CD4-positive, CD25-positive, alpha-beta regulatory T cell (primary cell): ENCODE results near the gene MYO10. TPM values are rescaled to one million over a fixed set of nuclear protein-coding genes. Genes with fewer than 3 reads are reported as not detected.

Source experiments
- ATAC-seq, 2 donors: fragments of 150-1000 bp; cut with Tn5 transposase; one replicate each; pipeline ENCODE4 v1.10.0; 2021; ENCODE audit warnings: low read depth in 2 of 2, moderate number of reproducible peaks in 2 of 2, moderate library complexity in 1 of 2
- DNase-seq, 3 donors: peaks; one replicate each; pipeline versions ENCODE4 v3.0.0 to v3.0.0-alpha.2; 2012 to 2022; ENCODE audit warnings: mixed read lengths in 1 of 3
- H3K27ac ChIP-seq: one replicate; pipeline ENCODE4 v1.7.0; 2013; ENCODE audit warnings: mild to moderate bottlenecking, low read length; ENCODE audit not compliant: insufficient read depth, poor library complexity, severe bottlenecking
- H3K27me3 ChIP-seq: one replicate; pipeline ENCODE4 v1.7.0; 2013; ENCODE audit warnings: low read length; ENCODE audit not compliant: control insufficient read depth, insufficient read depth
- H3K36me3 ChIP-seq: one replicate; pipeline ENCODE4 v1.7.0; 2013; ENCODE audit warnings: mild to moderate bottlenecking, low read length, moderate library complexity; ENCODE audit not compliant: control insufficient read depth, insufficient read depth
- H3K4me1 ChIP-seq: 2 replicates; pipeline ENCODE4 v1.7.0; 2013; ENCODE audit warnings: mild to moderate bottlenecking, low read length; ENCODE audit not compliant: insufficient read depth, control insufficient read depth, poor library complexity, severe bottlenecking
- H3K4me3 ChIP-seq: one replicate; pipeline ENCODE4 v1.7.0; 2013; ENCODE audit warnings: low read depth, mild to moderate bottlenecking, low read length, moderate library complexity
- H3K9me3 ChIP-seq, 2 experiments: 1 replicate in 1 of 2; 2 replicates in 1 of 2; pipeline ENCODE4 v1.7.0; 2013; ENCODE audit warnings: low read length in 2 of 2, mild to moderate bottlenecking in 1 of 2, moderate library complexity in 1 of 2; ENCODE audit not compliant: control insufficient read depth in 2 of 2
- H3K27ac Mint-ChIP-seq, 3 donors: one replicate each; pipeline ENCODE4 v1.8.0; 2020 to 2022; ENCODE audit warnings: mild to moderate bottlenecking in 3 of 3, mixed read lengths in 3 of 3, moderate library complexity in 2 of 3
- H3K27me3 Mint-ChIP-seq: one replicate; pipeline ENCODE4 v1.8.0; 2022; ENCODE audit warnings: mild to moderate bottlenecking, mixed read lengths
- H3K36me3 Mint-ChIP-seq: one replicate; pipeline ENCODE4 v1.8.0; 2020; ENCODE audit warnings: mixed read lengths
- H3K4me1 Mint-ChIP-seq, 4 donors: one replicate each; pipeline ENCODE4 v1.8.0; 2020 to 2022; ENCODE audit warnings: mixed read lengths in 4 of 4, mild to moderate bottlenecking in 1 of 4
- H3K4me3 Mint-ChIP-seq, 4 donors: one replicate each; pipeline ENCODE4 v1.8.0; 2020 to 2022; ENCODE audit warnings: mild to moderate bottlenecking in 4 of 4, mixed read lengths in 4 of 4, moderate library complexity in 3 of 4
- H3K9me3 Mint-ChIP-seq, 7 donors: one replicate each; pipeline ENCODE4 v1.8.0; 2020 to 2022; ENCODE audit warnings: mixed read lengths in 7 of 7, mild to moderate bottlenecking in 3 of 7, moderate library complexity in 2 of 7
- polyA plus RNA-seq, 4 donors: library from polyadenylated mRNA; unstranded; fragments of 300-500 nt; fragmentation: Illumina TruSeq; gene quantifications; one replicate each; pipeline ENCODE4 v1.2.3, GENCODE V29; 2021
- total RNA-seq: library from RNA; stranded (reverse); gene quantifications from one replicate; pipeline ENCODE4 v1.2.3, GENCODE V29; 2022

Gene MYO10
- total and polyA plus RNA-seq, 5 donors from 2014 or later, result 0.01 to 0.05 (median 0.02) TPM; not detected in 1

DNA sequence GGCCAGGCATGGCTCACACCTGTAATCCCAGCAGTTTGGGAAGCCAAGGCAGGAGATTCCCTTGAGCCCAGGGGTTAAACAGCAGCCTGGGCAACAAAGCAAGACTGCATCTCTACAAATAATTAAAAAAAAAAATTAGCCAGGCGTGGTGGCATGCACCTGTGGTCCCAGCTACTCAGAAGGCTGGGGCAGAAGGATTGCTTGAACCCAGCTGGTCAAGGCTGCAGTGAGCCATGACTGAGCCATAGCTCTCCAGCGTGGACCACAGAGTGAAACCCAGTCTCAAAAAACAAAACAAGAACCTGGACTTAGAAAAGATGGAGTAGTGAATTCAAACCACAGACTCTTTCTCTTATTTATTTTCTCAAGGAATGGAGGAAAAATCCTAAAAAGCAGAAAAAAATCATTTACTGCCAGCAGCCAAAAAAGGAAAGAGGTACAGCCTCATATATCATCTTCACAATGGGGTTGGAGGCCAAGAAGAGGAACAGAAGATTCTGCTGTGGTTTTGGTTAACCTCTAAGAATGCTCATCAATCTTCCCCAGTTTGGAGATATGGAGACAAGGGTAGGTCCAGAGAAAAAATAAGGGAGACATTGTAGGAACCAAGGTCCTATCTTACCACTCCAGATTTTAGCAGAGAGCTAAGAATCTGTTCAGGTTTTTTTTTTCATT is 40.0 kb upstream of the MYO10 start:
- no peak overlapping the region for H3K4me3 Mint-ChIP-seq
- Histone ChIP-seq H3K36me3 (no peaks in the 10 kb centered on the region), H3K27ac (no peak overlapping the region), H3K4me3 (no peak overlapping the region), H3K27me3 (no peaks in the 10 kb centered on the region), H3K9me3 (no peaks in the 10 kb centered on the region), H3K4me1 (no peaks in the 10 kb centered on the region)
- no peak for ATAC-seq
- no peak overlapping the region for H3K27ac Mint-ChIP-seq
- H3K4me1 Mint-ChIP-seq, result no peaks in the 10 kb centered on the region
- H3K27me3 Mint-ChIP-seq, result no peaks in the 10 kb centered on the region
- peaks cover 0 to 1% (median 0%) of the 10 kb centered on the region in 7 donors for H3K9me3 Mint-ChIP-seq
- no peak for DNase-seq
- H3K36me3 Mint-ChIP-seq, result no peaks in the 10 kb centered on the region

DNA sequence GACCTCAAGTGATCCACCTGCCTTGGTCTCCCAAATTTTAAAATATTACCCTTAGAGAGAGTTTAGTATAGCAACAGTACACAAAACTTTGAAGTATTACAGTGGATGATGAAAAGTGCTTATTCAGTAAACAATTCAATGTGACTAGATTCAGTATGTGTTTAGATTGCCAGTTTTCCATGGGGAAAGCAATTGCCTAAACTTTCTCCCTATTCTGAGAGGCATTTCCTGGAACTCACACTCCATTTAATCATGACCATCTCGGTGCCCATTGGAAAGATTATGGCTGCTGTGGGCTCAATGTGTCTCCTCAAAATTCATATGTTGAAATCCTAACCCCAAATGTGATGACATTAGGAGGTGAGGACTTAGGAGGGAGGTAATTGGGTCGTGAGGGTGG is 38.9 kb upstream of the MYO10 start:
- no peaks in the 10 kb centered on the region for H3K27me3 Mint-ChIP-seq
- Histone ChIP-seq H3K4me1 (no peaks in the 10 kb centered on the region), H3K27ac (no peak overlapping the region), H3K36me3 (no peaks in the 10 kb centered on the region), H3K9me3 (no peaks in the 10 kb centered on the region), H3K27me3 (no peaks in the 10 kb centered on the region), H3K4me3 (no peak overlapping the region)
- DNase-seq (no peak), ATAC-seq (no peak)
- H3K27ac Mint-ChIP-seq, result no peak overlapping the region
- H3K4me1 Mint-ChIP-seq, result no peaks in the 10 kb centered on the region
- H3K4me3 Mint-ChIP-seq, result no peak overlapping the region
- peaks cover 0 to 1% (median 0%) of the 10 kb centered on the region in 7 donors for H3K9me3 Mint-ChIP-seq
- no peaks in the 10 kb centered on the region for H3K36me3 Mint-ChIP-seq

DNA sequence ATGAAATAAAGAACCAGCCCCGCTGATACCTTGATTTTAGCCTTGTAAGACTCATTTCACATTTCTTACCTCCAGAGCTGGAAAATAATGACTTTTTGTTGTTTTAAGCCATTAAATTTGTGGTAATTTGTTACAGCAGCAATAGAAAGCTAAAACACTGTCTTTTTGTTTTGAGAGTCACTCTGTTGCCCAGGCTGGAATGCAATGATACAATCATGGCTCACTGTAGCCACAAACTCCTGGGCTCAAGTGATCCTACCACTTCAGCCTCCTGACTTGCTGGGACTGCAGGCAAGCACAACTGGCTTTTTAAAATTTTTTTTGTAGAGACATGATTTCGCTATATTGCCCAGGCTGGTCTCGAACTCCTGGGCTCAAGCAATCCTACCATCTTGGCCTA is 34.7 kb upstream of the MYO10 start:
- H3K4me3 ChIP-seq, result no peak overlapping the region
- no peaks in the 10 kb centered on the region for H3K4me1 ChIP-seq
- Mint-ChIP-seq H3K4me3 (no peak overlapping the region), H3K9me3 (peaks cover 0 to 2% (median 0%) of the 10 kb centered on the region in 7 donors), H3K27ac (no peak overlapping the region), H3K27me3 (no peaks in the 10 kb centered on the region), H3K4me1 (no peaks in the 10 kb centered on the region), H3K36me3 (no peaks in the 10 kb centered on the region)
- no peaks in the 10 kb centered on the region for H3K9me3 ChIP-seq
- H3K27ac ChIP-seq, result no peak overlapping the region
- DNase-seq, result no peak
- H3K27me3 ChIP-seq, result no peaks in the 10 kb centered on the region
- H3K36me3 ChIP-seq, result no peaks in the 10 kb centered on the region
- no peak for ATAC-seq

DNA sequence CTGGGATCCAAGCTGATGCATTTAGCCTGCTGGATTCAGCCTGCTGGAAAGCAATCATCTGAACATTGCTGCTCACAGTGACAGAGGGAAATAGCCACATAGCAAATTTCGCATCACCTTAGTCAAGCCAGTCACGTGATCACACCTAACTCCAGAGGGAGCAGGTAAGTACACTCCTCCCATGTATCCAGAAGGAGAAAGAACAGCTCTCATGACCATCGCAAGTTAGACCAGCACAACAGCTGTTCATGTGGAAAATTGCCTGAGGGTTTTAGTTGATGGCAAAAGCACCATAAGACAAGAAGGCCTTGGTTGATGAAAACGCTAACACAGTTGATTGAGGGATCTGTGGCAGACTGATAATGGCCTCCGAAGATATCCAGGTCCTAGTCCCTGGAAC is 34.2 kb upstream of the MYO10 start:
- Mint-ChIP-seq H3K4me3 (no peak overlapping the region), H3K4me1 (no peaks in the 10 kb centered on the region), H3K27me3 (no peaks in the 10 kb centered on the region), H3K9me3 (peaks cover 0 to 3% (median 0%) of the 10 kb centered on the region in 7 donors), H3K27ac (no peak overlapping the region), H3K36me3 (no peaks in the 10 kb centered on the region)
- Histone ChIP-seq H3K36me3 (no peaks in the 10 kb centered on the region), H3K4me1 (no peaks in the 10 kb centered on the region), H3K9me3 (no peaks in the 10 kb centered on the region), H3K27me3 (no peaks in the 10 kb centered on the region), H3K27ac (no peak overlapping the region), H3K4me3 (no peak overlapping the region)
- ATAC-seq, result no peak
- no peak for DNase-seq

DNA sequence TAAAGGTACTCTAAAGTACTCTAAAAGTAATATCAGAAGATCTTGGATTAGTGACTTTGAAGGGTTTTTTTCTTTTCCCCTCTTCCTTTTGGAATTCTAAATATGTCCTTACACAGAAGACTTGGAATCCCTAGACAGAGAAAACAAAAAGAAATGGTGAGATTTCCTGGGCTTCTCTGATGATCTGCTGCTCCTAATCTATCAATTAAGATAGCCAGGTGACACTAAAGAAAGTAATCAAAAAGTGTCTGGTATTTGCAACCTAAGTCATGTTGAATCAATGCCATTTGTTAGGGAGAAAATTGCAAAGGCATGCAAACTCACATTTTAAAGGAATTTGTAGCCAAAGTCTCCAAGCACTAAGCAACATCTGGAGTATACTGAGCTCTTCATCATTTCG is 29.5 kb upstream of the MYO10 start:
- no peaks in the 10 kb centered on the region for H3K4me1 Mint-ChIP-seq
- no peak overlapping the region for H3K4me3 ChIP-seq
- H3K27me3 Mint-ChIP-seq, result no peaks in the 10 kb centered on the region
- H3K4me3 Mint-ChIP-seq, result no peak overlapping the region
- peaks cover 0 to 3% (median 0%) of the 10 kb centered on the region in 7 donors for H3K9me3 Mint-ChIP-seq
- no peaks in the 10 kb centered on the region for H3K9me3 ChIP-seq
- no peak overlapping the region for H3K27ac Mint-ChIP-seq
- DNase-seq, result no peak
- no peak overlapping the region for H3K27ac ChIP-seq
- H3K36me3 Mint-ChIP-seq, result no peaks in the 10 kb centered on the region
- H3K36me3 ChIP-seq, result no peaks in the 10 kb centered on the region
- no peaks in the 10 kb centered on the region for H3K27me3 ChIP-seq
- H3K4me1 ChIP-seq, result no peaks in the 10 kb centered on the region
- no peak for ATAC-seq

DNA sequence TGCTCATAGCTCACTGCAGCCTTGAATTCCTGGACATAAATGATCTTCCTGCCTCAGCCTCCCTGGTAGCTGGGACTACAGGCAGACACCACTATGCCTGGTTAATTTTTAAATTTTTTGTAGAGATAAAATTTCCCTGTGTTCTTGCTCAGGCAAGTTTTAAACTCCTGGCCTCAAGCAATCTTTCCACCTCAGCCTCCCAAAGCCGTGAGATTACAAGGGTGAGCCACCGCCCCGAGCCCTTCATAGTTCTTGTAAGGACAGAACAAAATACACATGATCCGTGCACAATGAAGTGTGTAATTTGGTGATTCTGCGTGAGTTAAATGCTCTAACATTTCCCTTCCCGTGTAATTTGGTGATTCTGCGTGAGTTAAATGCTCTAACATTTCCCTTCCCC is 27.7 kb upstream of the MYO10 start:
- ATAC-seq (no peak), DNase-seq (no peak)
- peaks cover 0 to 3% (median 0%) of the 10 kb centered on the region in 7 donors for H3K9me3 Mint-ChIP-seq
- H3K36me3 Mint-ChIP-seq, result no peaks in the 10 kb centered on the region
- no peak overlapping the region for H3K4me3 ChIP-seq
- H3K4me1 ChIP-seq, result no peaks in the 10 kb centered on the region
- H3K9me3 ChIP-seq, result no peaks in the 10 kb centered on the region
- H3K27me3 Mint-ChIP-seq, result no peaks in the 10 kb centered on the region
- H3K4me1 Mint-ChIP-seq, result no peaks in the 10 kb centered on the region
- H3K27ac Mint-ChIP-seq, result no peak overlapping the region
- no peak overlapping the region for H3K4me3 Mint-ChIP-seq
- no peak overlapping the region for H3K27ac ChIP-seq
- H3K27me3 ChIP-seq, result no peaks in the 10 kb centered on the region
- H3K36me3 ChIP-seq, result no peaks in the 10 kb centered on the region

DNA sequence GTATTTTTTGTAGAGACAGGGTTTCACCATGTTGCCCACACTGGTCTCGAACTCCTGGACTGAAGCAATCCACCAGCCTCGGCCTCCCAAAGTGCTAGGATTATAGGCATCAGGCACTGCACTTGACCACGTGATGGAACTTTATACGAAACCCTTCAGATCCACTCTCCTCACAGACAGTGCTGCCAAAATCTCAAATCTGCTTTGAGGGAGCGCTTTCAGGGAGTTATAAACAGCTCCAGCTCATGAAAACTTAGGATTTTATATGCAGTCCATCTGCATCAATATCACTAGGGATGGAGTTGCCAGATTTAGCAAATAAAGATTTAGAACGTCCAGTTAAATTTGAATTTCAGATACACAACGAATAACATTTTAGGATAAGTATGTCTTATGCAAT is 25.0 kb upstream of the MYO10 start:
- Histone ChIP-seq H3K27me3 (no peaks in the 10 kb centered on the region), H3K27ac (no peak overlapping the region), H3K36me3 (no peaks in the 10 kb centered on the region), H3K4me3 (no peak overlapping the region), H3K4me1 (no peaks in the 10 kb centered on the region), H3K9me3 (no peaks in the 10 kb centered on the region)
- ATAC-seq (no peak), DNase-seq (no peak)
- no peak overlapping the region for H3K27ac Mint-ChIP-seq
- no peaks in the 10 kb centered on the region for H3K27me3 Mint-ChIP-seq
- no peak overlapping the region for H3K4me3 Mint-ChIP-seq
- H3K9me3 Mint-ChIP-seq, result peaks cover 0 to 5% (median 0%) of the 10 kb centered on the region in 7 donors
- no peaks in the 10 kb centered on the region for H3K36me3 Mint-ChIP-seq
- no peaks in the 10 kb centered on the region for H3K4me1 Mint-ChIP-seq
